Coronary artery (tissue), 2 donors: ENCODE results near the gene PIGW.

Source experiments
- DNase-seq: peaks from one replicate; pipeline ENCODE4 v3.0.0-alpha.2; 2017; ENCODE audit warnings: low spot score
- H3K27ac ChIP-seq, 2 donors: fragments of 200-600 bp; sonication (generic); one replicate each; pipeline ENCODE4 v1.5.1; 2016 to 2019
- H3K4me3 ChIP-seq: fragments of 200-600 bp; sonication (generic); 2 replicates; pipeline ENCODE4 v1.5.1; 2016; ENCODE audit warnings: mild to moderate bottlenecking, moderate library complexity
- TF ChIP-seq, protein P1 (sequence below): fragments of 200-600 bp; sonication (generic); IDR thresholded peaks from one replicate; pipeline ENCODE4 v1.5.1; 2019; ENCODE audit warnings: antibody characterized with exemption

Gene PIGW

DNA sequence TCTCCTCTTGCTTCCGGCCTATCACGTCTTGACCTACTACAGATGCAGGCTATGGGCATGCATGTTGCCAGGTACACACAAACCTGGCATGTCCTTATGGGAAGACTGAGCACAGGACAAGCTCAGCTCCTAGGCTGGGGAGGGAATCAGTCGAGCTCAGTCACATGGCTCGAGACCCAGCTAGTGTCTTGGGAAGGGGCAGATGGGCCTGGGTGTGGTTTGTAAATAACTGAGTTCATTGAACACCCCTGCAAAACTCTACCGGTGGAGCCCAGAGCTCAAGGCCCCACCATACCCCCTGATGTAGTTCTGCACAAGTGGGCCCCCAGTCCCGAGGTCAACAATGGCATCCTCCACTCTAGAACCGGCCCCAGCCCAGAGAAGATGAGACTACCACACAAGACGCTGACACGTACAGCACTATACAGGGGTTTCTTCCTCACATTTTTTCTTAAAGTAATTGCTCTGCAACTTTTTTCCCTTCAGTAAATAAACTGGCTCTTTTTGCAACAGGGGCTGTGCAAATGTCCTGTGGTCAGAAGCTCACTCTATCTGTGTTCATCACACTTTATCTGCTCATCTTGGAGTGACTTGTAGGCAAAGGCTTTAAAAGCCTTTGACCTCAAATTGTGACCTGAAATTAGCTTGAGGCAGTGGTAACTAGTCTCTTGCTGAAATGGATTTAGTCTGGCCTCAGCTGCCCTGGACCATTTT is 25.4 kb upstream of the PIGW start:
- DNase-seq, result no peak
- Histone ChIP-seq H3K27ac (no peak overlapping the region), H3K4me3 (no peak overlapping the region)
- TF ChIP-seq, protein P1, sequence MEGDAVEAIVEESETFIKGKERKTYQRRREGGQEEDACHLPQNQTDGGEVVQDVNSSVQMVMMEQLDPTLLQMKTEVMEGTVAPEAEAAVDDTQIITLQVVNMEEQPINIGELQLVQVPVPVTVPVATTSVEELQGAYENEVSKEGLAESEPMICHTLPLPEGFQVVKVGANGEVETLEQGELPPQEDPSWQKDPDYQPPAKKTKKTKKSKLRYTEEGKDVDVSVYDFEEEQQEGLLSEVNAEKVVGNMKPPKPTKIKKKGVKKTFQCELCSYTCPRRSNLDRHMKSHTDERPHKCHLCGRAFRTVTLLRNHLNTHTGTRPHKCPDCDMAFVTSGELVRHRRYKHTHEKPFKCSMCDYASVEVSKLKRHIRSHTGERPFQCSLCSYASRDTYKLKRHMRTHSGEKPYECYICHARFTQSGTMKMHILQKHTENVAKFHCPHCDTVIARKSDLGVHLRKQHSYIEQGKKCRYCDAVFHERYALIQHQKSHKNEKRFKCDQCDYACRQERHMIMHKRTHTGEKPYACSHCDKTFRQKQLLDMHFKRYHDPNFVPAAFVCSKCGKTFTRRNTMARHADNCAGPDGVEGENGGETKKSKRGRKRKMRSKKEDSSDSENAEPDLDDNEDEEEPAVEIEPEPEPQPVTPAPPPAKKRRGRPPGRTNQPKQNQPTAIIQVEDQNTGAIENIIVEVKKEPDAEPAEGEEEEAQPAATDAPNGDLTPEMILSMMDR, result no peak

DNA sequence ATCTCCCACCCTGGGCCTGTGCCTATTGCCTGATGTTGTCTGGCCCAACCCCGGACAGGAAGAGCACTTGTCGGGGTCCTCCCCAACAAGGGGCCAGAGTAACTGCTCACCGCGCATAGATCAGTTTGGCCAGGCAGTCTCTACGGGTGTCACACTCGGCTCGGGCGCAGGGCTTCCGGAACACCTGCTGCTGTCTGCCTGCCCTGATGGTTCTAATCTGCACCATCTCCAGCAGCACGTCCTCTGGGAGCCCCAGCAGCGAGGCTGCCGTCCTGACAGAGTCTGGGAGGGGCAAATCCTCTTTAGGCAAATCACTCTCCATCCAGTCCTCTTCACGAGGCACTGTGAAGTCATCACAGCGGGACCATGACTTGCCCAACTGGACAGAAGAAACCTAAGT is 24.2 kb upstream of the PIGW start:
- TF ChIP-seq, protein P1, result no peak
- DNase-seq, result no peak
- Histone ChIP-seq H3K4me3 (no peak overlapping the region), H3K27ac (no peak overlapping the region)

DNA sequence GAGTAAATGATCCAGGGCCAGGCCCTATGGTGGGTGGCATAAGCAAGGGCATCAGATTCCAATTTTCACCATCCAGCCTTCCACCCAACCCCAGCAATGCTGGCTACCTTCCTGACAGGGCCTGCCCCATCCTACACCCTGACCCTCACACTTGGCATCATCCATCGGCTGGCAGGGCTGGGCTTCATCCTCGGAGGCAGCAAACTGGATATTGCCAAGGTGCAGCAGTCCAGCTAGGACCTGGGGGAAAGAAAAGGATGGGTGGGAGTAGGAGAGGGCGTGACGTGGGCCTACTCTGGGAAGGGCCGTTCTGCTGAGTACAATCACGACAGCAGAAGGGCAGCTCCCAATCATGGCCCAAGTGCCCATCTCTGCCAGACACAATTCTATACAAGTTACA is 23.6 kb upstream of the PIGW start:
- Histone ChIP-seq H3K4me3 (no peak overlapping the region), H3K27ac (no peak overlapping the region)
- DNase-seq, result no peak
- TF ChIP-seq, protein P1, result no peak

DNA sequence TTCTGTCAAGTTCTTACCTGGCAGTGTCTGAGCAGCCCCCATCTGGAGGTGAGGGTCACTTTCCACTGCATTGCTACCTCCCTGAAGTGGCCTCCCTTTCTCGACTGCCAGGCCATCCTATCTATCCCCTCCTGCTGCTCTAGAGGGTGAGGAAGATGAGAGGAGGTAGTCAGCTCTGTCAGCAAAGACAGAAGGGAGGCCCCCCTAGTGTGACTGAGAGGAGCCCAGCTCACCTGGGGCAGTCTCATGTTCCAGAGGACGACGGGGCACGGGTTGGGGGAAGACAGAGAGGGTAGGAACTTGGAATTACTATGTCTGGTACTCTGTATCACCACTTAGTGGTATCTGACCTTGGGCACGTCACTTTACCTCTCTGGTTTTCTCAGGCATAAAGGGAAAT is 22.1 kb upstream of the PIGW start:
- TF ChIP-seq, protein P1, result no peak
- DNase-seq, result no peak
- no peak overlapping the region for H3K4me3 ChIP-seq
- no peak overlapping the region for H3K27ac ChIP-seq

DNA sequence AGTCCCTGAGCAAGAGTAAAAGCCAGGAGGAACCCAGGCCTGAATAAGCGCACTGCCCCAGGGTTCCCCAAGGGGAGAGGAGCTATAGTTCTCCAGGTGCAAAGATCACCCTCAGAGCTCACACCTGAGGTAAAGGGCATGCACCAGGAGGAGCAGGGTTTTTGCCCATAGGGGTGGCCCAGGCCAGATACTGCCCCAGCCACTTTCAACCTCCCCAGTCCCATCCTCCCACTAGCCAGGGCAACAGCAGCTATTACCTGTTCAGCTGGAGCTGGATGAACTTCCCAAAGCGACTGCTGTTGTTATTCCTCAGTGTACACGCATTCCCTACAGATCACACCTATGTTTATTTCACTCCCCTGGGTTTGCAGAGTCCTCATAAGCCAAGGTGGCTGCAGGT is 19.9 kb upstream of the PIGW start:
- Histone ChIP-seq H3K4me3 (no peak overlapping the region), H3K27ac (no peak overlapping the region)
- DNase-seq, result no peak
- TF ChIP-seq, protein P1, result no peak

DNA sequence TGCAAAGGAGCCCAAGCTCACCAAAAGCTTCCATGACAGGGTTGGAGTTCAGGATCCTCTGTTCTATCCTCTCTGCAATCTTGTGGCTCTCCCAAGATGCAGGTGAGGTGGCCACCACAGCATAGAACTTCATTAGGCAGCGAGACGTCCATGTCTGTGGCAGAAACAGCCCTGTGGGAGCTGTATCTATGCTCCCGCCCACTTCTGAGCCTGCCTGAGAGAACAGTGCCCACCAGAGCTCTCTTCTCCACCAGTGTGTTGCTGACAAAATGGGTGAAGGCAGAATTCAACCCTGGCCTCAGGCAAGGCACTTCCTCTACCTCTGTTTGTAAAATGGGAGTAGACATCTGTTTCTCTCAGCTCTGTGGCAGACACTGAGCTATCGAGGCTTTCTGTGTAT is 18.9 kb upstream of the PIGW start:
- no peak for DNase-seq
- TF ChIP-seq, protein P1, result no peak
- Histone ChIP-seq H3K4me3 (no peak overlapping the region), H3K27ac (no peak overlapping the region)

DNA sequence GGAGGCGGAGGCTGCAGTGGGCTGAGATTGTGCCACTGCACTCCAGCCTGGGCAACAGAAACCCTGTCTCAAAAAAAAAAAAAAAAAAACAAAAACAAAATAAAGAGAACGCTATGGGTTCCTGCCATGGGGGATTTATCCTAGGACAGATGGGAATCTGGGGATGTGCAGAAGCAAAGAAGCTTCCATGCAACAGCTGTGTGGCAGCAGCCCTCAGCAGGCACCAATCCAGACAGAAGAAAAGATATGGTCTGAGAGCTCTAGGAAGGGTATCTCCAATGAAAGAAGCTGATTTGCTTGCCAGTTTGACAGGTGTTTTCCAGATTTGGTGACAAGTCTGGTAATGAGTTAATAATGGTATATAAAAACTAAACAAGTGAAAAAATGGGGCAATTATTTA is 11.7 kb upstream of the PIGW start:
- DNase-seq, result no peak
- H3K4me3 ChIP-seq, result no peak overlapping the region
- TF ChIP-seq, protein P1, result no peak
- no peak overlapping the region for H3K27ac ChIP-seq
